ENCODE measurements around the gene IQUB.

- TF ChIP-seq CTCF (IDR thresholded peaks at IDR 0.05; ENCODE audit: low read depth, low read length, poor library complexity, severe bottlenecking) (no peak), EZH2phosphoT487 (IDR thresholded peaks at IDR 0.05; ENCODE audit: borderline replicate concordance, low read length) (no peak)
Observed at GRCh38 chr7:123433665-123434064, 100.7 kb downstream of the IQUB start.

All from DOHH2 (cell line).